Measurements from ENCODE around the gene EAF1. TPM values are rescaled to one million over a fixed set of nuclear protein-coding genes. Genes with fewer than 3 reads are reported as not detected.

Gene EAF1
- total RNA-seq, 1 experiment from 2014 or later = 32.1 TPM

- Histone ChIP-seq H3K9ac (ENCODE audit: low read length) (no peak overlapping the region), H3K4me3 (replicated peaks in 1 of 2; ENCODE audit: low read depth in 1 of 2, low read length in 2 of 2) (no peak overlapping the region), H3K4me1 (ENCODE audit: control insufficient read depth in 1 of 2, insufficient read depth in 2 of 2, low read length in 2 of 2) (peaks cover 5 to 7% of the 10 kb centered on the region in 2 experiments), H3K9me3 (ENCODE audit: control insufficient read depth in 1 of 2, insufficient read depth in 1 of 2, low read depth in 1 of 2, low read length in 2 of 2) (no peaks in the 10 kb centered on the region), H3K27ac (ENCODE audit: low read depth, low read length) (no peak overlapping the region), H3K36me3 (ENCODE audit: control insufficient read depth in 1 of 2, insufficient read depth in 2 of 2, low read length in 2 of 2) (peaks cover 33 to 54% of the 10 kb centered on the region in 2 experiments), H3K9me2 (ENCODE audit: insufficient read depth) (no peaks in the 10 kb centered on the region), H3K27me3 (ENCODE audit: insufficient read depth, low read length) (no peaks in the 10 kb centered on the region), H4K20me1 (ENCODE audit: insufficient read depth) (no peaks in the 10 kb centered on the region), H3K4me2 (ENCODE audit: low read length) (no peak overlapping the region), H3K79me2 (ENCODE audit: insufficient read depth, low read length) (peaks cover 48% of the 10 kb centered on the region), H2AFZ (ENCODE audit: low read depth, low read length, poor library complexity, severe bottlenecking) (no peak overlapping the region)
- CTCF ChIA-PET = no interaction called here
- DNase-seq (ENCODE audit: low read depth, low spot score) (no peak), ATAC-seq (no peak)
- RAD21 ChIA-PET (ENCODE audit: low non-redundant PET in 1 of 2, low total read pairs in 2 of 2, uncharacterized antibody in 2 of 2, unreplicated experiment in 2 of 2) = interaction anchor here in 1 of 2 experiments (0.6 kb wide), 1 partner anchor 164 kb away, joined by 3 read pairs; no protein-coding TSS in a partner anchor
- TF ChIP-seq EZH2 (IDR thresholded peaks at IDR 0.05) (no peak), EGR1 (IDR thresholded peaks at IDR 0.05; ENCODE audit: low read depth) (no peak)
- intact Hi-C loops (cut with micrococcal nuclease) = no loop called here
- POLR2A ChIA-PET = no interaction called here
- no TSS peak for BruUV-seq (replicated peaks)
Observed at GRCh38 chr3:15433531-15433930, 6.1 kb downstream of the EAF1 start.

GRCh38 chr3:15434756-15435155, 7.4 kb downstream of the EAF1 start:
- H3K27me3 ChIP-seq (ENCODE audit: insufficient read depth, low read length) = no peaks in the 10 kb centered on the region
- no peak overlapping the region for H3K4me3 ChIP-seq (replicated peaks in 1 of 2; ENCODE audit: low read depth in 1 of 2, low read length in 2 of 2)
- ATAC-seq (no peak), DNase-seq (ENCODE audit: low read depth, low spot score) (no peak)
- TF ChIP-seq CBX3 (IDR thresholded peaks at IDR 0.05; ENCODE audit: low read depth) (no peak), POLR2AphosphoS5 (IDR thresholded peaks at IDR 0.05; ENCODE audit: low read depth, low read length) (no peak), CTCF (IDR thresholded peaks at IDR 0.05 in 2 of 3, conservative IDR thresholded peaks at IDR 0.05 in 1 of 3; ENCODE audit: borderline replicate concordance in 1 of 3, insufficient read depth in 1 of 3, low read depth in 2 of 3, low read length in 2 of 3) (no peak), SRF (IDR thresholded peaks at IDR 0.05; ENCODE audit: low read depth) (no peak), ELF1 (IDR thresholded peaks at IDR 0.05; ENCODE audit: borderline replicate concordance, low read depth) (no peak), REST (IDR thresholded peaks at IDR 0.05; ENCODE audit: low read depth) (peak; percentile 47)
- H3K4me1 ChIP-seq (ENCODE audit: control insufficient read depth in 1 of 2, insufficient read depth in 2 of 2, low read length in 2 of 2) = no peaks in the 10 kb centered on the region
- RAD21 ChIA-PET (ENCODE audit: low non-redundant PET in 1 of 2, low total read pairs in 2 of 2, uncharacterized antibody in 2 of 2, unreplicated experiment in 2 of 2) = no interaction called here
- H3K79me2 ChIP-seq (ENCODE audit: insufficient read depth, low read length) = peaks cover 36% of the 10 kb centered on the region
- H3K36me3 ChIP-seq (ENCODE audit: control insufficient read depth in 1 of 2, insufficient read depth in 2 of 2, low read length in 2 of 2) = peaks cover 40 to 64% of the 10 kb centered on the region in 2 experiments
- H3K9me3 ChIP-seq (ENCODE audit: control insufficient read depth in 1 of 2, insufficient read depth in 1 of 2, low read depth in 1 of 2, low read length in 2 of 2) = no peaks in the 10 kb centered on the region
- POLR2A ChIA-PET = no interaction called here
- no peak overlapping the region for H3K27ac ChIP-seq (ENCODE audit: low read depth, low read length)
- no peak overlapping the region for H3K4me2 ChIP-seq (ENCODE audit: low read length)
- H2AFZ ChIP-seq (ENCODE audit: low read depth, low read length, poor library complexity, severe bottlenecking) = no peak overlapping the region
- no TSS peak for BruUV-seq (replicated peaks)
- CTCF ChIA-PET = no interaction called here
- H3K9ac ChIP-seq (ENCODE audit: low read length) = no peak overlapping the region
- intact Hi-C loops (cut with micrococcal nuclease) = no loop called here
- no peaks in the 10 kb centered on the region for H4K20me1 ChIP-seq (ENCODE audit: insufficient read depth)
- no peaks in the 10 kb centered on the region for H3K9me2 ChIP-seq (ENCODE audit: insufficient read depth)

All from HCT116 (cell line).